Testis (tissue), 2 donors: ENCODE data around the gene LRFN5.

Experiments
- POLR2A ChIP-seq: fragments of 450-650 bp; IDR thresholded peaks from one replicate; pipeline ENCODE4 v1.6.1; 2017; ENCODE audit warnings: antibody characterized with exemption, mild to moderate bottlenecking, moderate library complexity
- TF ChIP-seq, protein P1 (sequence below), 3 experiments: fragments of 450-650 bp in 2 of 3; fragments of 200-600 bp in 1 of 3; sonication (generic) in 1 of 3; IDR thresholded peaks; one replicate each; pipeline ENCODE4 v1.5.1; 2016 to 2019; ENCODE audit warnings: antibody characterized with exemption in 3 of 3, mild to moderate bottlenecking in 2 of 3, moderate library complexity in 1 of 3

DNA sequence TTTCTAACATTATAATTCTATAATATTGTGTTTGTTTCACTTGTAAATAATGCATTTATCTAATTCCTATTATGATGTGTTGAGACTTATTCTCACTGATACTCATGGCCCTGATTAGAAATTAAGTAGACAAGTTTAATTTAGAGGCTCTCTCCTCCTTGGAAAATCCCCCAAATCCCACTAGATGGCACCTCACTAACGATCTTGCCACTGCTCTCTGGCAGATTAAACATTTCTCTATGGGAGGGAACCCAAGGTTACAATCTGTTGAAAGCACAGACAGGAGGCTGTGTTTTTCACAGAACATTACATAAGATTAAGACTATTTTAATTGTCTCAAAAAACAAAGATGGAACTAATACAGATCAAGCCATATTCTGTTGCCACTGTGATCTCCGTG is 318.7 kb downstream of the LRFN5 start:
- TF ChIP-seq, protein P1, sequence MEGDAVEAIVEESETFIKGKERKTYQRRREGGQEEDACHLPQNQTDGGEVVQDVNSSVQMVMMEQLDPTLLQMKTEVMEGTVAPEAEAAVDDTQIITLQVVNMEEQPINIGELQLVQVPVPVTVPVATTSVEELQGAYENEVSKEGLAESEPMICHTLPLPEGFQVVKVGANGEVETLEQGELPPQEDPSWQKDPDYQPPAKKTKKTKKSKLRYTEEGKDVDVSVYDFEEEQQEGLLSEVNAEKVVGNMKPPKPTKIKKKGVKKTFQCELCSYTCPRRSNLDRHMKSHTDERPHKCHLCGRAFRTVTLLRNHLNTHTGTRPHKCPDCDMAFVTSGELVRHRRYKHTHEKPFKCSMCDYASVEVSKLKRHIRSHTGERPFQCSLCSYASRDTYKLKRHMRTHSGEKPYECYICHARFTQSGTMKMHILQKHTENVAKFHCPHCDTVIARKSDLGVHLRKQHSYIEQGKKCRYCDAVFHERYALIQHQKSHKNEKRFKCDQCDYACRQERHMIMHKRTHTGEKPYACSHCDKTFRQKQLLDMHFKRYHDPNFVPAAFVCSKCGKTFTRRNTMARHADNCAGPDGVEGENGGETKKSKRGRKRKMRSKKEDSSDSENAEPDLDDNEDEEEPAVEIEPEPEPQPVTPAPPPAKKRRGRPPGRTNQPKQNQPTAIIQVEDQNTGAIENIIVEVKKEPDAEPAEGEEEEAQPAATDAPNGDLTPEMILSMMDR (IDR thresholded peaks at IDR 0.05): no peak
- TF ChIP-seq POLR2A: no peak
